Stimulated activated CD4-positive, alpha-beta T cell treated with anti-CD3 and anti-CD28 coated beads, Interleukin-1b, Interleukin-23, amount 100 ng/mL, for 24 hours (primary cell): Measurements from ENCODE around the gene GPR27.

Experiments
- DNase-seq, 4 experiments: peaks; one replicate each; pipeline ENCODE4 v3.0.0-alpha.2; 2020; ENCODE audit warnings: low read depth in 4 of 4, low spot score in 1 of 4

Gene GPR27, protein sequence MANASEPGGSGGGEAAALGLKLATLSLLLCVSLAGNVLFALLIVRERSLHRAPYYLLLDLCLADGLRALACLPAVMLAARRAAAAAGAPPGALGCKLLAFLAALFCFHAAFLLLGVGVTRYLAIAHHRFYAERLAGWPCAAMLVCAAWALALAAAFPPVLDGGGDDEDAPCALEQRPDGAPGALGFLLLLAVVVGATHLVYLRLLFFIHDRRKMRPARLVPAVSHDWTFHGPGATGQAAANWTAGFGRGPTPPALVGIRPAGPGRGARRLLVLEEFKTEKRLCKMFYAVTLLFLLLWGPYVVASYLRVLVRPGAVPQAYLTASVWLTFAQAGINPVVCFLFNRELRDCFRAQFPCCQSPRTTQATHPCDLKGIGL

DNA sequence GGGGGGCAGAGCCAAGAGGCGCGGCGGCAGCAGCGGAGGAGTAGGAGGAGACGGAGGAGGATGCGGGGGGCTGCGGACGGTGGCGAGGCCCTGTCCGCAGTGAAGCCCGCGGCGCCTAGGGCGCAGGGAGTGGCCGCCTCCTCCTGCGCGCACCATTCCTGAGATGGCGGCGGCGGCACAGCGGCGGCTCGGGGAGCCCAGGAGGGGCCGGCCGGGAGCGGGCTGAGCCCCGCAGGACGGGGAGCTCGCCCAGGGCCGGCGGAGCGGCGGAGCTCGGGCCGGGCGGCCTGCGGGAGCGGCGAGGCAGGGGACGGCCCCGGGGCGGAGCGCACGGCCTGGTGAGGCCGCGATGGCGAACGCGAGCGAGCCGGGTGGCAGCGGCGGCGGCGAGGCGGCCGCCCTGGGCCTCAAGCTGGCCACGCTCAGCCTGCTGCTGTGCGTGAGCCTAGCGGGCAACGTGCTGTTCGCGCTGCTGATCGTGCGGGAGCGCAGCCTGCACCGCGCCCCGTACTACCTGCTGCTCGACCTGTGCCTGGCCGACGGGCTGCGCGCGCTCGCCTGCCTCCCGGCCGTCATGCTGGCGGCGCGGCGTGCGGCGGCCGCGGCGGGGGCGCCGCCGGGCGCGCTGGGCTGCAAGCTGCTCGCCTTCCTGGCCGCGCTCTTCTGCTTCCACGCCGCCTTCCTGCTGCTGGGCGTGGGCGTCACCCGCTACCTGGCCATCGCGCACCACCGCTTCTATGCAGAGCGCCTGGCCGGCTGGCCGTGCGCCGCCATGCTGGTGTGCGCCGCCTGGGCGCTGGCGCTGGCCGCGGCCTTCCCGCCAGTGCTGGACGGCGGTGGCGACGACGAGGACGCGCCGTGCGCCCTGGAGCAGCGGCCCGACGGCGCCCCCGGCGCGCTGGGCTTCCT lies at the start of gene GPR27:
GPR27 (plus strand) TSS at position 155 of the 909 bp plus-strand sequence; CDS start at position 350, 195 bp downstream.
- DNase-seq, result peak in 1 of 4 experiments; percentile 14

DNA sequence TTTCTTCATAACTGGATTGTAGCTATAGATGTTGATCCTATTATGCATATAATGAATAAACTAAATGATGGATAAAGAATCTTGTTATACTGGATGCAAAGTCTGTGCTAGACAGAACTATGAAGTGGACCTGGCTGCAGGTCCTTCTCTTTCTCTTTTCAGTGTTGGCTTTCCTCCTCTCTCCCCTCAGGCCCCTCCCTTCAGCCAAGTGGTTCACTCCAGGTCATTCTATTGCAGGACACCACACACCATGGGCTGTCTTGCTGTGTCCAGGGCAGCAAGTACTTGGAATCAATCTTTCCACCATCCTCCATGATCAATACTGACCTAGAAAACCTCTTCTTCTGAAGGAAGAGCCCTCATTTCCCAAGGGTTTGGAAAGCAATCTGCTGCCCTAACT lies 48.7 kb upstream of the GPR27 start:
- DNase-seq, result no peak

DNA sequence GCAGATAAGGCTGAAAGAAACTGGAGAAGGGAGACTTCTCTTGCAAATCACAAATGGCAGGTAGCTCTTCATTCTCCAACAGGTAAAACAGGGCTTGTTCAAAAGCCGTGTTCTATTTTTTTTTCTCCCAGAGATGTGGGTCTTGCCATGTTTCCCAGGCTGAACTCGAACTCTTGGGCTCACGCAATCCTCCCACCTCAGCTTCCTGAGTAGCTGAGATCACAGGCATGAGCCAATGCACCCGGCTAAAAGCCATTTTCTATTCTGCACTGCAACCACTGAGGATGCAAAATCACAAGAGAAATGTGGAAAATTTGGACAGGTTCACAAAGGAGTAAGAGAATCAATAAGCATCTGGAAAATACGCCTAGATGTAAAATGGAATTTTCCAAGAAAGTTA lies 48.0 kb upstream of the GPR27 start:
- DNase-seq, result no peak

DNA sequence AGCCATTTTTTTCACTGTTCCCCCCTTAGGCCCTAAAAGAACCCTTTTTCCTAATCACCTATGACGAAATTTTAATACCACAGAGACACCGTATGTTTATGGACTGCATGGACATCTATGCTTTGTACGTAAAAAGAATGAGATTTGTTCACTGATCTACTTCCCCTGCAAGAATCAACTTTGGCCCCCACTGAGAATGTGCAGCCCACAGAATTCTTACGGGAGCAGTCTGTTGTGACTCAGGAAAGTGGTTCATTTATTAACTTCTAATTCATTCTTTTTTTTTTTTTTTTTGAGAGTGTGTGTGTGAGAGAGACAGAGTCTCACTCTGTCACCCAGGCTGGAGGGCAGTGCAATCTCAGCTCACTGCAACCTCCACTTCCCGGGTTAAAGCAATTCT lies 46.1 kb upstream of the GPR27 start:
- DNase-seq, result no peak

DNA sequence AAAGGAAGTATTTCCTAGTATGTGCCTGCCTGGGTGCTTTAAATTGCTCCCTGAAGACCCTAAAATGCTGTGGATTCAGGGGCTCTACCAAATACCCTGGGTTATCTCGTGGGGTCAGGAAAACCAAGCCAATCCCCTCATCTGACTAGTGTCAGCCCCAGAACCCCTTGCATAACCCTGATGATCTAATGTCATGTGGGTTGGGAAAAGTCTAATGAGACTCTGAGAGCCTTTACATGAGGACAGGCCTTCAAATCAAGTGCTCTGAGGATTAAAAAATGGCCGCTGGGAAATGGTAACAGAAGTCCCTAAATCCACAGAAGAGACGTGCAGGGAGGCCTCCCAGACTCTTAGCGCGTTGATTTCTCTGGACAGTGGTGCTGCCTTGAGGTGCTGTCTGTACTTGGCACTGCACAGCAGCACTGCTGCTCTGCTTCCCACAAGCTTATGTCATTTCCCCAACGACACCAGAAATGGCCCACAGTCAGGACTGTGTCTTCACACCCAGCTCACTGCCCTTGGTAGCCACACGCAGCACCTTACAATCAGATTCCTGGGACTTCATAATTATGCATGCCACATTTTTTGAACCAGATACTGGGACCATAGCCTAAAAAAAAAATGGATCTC lies 45.1 kb upstream of the GPR27 start:
- no peak for DNase-seq

DNA sequence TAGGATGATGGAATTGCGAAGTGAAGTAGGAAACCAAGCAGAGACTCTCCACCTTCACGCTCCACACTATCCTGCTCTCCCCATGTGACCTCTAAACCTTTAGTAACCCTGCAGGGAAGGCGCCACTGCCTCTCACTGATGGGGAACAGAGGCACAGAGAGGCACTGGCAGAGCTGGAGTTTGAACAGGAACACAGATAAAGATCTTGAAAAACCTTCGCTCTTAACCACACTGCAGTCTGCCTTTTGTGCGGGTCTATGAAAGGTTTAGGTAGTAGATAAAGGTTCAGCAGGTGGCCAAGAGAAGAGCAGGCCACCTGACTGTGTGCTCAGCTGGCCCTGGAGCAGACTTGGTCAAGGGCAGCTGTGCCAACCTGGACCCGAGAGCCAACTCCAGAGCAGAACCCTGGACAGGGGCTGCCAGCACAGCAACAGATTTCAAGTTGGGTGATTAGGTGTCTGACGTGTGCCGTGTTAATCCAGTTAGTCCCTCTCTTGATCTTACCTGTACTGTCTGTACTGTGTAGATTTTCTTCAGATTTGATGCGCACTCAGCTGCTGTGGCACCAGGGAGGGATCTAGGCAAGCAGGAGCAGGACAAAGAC lies 43.6 kb upstream of the GPR27 start:
- no peak for DNase-seq

DNA sequence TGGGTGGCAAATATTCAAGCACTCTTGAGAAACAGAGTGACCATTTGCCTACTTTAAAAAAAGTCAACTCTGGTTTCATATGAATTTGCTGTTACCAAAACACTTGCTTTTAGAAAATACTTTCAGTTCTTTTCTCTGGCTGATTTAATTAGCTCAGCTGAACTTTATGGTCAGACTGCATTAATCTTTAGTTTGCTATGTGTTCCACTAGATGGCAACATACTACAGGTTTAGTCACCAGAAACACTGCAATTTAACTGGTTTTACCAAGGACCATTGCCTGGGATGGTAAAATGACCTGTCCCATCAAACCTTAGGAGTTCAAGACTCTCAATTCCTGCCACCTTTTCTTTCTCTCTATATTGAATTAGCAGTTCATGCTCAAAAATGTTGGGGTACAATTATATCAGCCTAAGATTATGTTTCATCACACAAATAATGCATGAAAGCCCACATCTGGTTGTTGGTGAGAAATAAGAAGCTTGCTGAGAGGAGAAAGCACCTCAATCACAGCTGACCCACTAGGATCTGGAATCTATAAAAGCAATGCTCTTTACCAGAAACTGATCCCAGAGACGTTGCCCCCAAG lies 42.7 kb upstream of the GPR27 start:
- no peak for DNase-seq

DNA sequence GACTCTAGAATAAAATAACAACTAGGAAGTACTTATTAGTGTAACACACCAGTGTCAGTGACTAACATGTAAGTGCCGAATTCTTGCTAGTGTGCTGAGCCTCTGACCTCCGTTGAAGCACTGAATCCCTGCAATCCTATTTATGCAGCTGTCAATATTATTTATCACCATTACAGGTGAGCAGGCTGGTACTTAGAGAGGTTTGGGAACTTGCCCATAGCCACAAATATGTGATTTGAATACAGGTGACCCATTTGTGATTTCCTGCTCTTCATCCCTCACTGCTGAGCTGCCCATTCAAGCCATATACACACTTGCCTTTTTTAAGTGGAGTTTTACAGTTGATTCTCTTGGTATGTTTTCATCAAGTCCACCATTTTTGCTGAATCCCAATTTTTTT lies 40.6 kb upstream of the GPR27 start:
- no peak for DNase-seq

DNA sequence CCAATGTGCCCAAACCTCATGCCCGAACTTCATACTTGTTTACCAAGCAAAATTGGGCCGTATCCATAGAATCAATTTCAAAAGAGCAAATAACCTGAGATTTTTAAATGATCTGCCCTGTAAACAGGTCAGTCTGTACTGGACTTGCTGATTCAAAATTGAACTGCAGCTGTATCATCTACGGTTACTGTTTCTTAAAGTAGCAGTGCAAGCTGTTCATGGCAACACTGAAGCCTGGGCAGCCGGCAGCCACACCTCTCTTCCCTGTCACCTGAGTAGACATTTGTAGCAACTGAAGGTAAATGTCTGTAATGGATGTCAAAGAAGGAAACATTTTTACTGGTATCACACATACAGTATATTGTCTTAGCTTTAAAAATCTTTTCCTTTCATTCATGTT lies 39.1 kb upstream of the GPR27 start:
- no peak for DNase-seq

DNA sequence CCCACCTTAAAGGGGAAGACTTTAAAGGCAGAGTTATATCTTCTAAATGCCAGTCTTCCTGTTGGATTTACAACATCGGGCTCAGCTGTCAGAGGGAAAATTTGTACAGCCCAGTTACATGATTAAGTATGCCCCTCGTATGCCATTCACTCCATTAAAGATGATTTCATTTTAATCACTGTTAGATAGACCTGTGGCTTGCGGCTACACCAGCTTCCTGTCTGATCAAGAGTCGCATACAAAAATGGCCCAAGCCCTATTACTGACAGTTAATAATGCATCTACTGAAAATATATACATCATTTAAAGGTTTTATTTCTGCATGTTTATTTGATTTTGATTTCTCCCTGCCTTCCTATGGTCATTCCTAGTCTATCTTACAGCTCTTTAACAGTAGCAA lies 35.6 kb upstream of the GPR27 start:
- DNase-seq, result no peak

DNA sequence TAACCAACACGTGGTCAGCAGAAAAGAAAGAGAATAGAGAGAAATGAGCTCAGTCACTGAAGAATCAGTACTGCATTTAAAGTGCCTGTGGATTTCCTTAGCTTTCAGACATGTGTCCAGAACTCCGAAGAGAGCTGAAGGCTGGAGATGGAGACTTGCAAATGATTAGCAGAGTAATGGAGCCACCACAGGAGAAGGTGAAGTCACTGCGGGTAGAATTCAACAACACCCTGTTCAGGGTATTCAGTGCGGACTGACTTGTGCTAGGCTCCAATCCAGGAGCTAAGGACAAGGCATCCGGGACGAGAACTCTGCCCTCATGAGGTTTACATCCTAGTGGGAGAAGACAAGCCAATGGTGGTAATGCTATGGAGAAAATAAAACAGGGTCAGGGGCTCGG lies 32.7 kb upstream of the GPR27 start:
- no peak for DNase-seq

DNA sequence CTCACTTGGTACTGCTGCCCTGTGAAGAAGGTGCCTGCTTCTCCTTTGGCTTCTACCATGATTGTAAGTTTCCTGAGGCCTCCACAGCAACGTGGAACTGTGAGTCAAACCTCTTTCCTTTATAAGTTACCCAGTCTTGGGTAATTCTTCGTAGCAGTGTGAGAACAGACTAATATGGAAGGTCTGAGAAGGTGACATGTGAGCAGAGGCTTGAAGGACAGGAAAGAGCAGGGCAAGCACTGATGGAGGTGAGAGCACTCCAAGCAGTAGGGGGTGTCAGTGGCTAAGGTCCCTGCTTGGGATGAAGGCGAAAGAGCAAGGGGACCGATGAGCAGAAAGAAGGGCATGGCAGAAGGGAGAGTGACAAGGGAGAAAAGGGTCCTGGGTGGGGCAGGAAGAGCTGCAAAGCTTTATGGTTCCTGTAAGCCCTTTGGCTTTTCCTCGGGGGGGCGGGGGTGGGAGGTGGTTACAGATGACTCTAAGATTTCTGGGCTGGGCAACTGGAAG lies 32.0 kb upstream of the GPR27 start:
- DNase-seq, result no peak

DNA sequence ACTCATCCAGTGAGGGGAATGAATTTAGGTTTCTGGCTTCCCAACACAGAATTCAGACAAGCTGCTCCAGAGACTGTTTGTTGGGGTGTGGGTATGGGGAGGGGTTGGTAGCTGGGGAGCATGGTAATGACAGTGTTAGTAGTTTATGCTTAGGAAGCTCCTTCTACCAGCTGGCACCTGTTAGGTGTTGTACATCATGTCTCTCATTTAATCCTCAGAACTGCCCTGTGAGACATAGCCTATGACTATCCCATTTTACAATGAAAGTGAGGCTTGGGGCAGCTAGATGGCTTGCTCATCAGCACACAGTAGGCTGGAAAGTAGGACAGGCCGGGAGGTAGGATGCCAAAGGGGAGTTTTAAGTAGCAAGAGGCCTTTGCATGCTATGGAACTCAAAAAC lies 31.0 kb upstream of the GPR27 start:
- no peak for DNase-seq

DNA sequence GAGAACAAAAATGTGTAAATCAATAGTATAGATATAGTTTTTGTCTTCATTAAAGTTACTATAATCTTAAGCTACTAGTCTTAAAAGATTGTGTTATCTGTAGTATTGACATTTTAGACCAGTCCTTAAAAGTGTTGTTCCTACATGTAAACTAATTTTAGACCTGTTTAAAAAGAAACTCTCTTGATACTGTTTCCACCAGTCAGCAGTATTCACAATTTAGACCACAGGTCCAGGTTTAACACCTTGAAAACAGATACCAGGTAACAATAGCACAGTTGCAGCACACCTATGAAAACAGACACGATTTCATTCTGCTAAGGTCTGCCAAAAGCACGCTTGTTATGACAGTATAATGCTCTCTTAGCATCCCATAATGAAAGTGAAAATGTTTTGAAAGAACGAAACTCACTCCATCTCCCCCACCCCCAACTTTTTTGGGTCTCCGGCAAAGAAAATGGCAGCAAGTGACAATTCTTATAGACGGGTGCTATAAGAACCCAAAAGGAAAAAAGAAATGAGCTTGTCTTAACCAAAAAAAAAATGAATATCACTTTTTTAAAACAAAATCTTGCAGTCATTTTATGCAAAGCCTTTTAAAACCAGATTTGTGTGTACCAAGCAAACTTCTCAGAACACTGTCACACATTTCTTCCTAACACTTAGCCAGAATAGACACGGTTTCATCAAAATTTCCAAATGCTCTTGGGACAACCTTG lies 30.0 kb upstream of the GPR27 start:
- peak in 2 of 4 experiments; percentile 35 to 36 for DNase-seq

DNA sequence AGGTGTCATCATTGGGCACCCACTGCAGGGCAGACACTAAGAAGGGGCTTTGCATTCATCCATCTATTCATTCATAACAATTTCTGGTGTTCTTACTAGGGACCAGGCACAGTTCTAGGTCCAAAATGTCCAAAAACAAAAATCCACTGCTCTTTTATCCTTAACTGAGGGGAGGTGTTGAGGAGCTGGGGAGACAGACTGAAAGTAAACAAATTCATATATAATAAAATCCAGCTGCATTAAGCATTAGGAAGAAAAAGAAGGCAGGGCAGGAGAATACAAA lies 29.5 kb upstream of the GPR27 start:
- DNase-seq, result no peak

DNA sequence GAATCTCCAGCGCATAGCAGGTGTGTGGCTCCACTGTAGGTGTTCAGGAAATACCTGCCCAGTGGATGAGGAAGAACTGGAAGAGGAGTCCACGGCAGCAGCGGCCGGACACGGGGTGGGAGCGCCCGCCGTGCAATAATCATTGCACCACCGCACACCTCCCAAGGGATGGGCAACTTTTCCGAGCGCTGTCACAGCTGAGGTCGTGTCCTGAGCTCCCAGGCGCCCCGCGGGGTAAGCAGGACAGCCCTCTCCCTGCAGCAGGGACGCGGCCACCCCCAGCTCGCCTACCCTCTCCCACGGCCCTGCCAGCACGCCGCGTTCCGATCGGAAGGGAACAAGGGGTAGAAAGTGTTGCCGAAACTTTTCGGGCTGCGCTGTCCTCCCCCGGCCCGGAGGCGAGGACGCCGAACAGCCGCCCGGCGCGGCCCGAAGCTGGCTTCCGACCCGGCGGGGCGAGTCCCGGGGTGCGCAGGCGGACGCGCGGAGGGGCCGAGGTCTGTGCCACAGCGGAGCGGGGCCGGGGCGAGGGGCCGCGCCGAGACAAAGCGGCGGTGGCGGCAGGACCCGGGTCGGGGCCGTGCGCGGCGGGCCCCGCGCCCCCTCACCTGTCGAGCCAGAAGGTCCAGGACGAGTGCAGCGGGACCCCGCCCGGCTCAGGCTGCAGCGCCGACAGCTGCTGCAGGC lies 28.9 kb upstream of the GPR27 start:
- DNase-seq, result no peak

DNA sequence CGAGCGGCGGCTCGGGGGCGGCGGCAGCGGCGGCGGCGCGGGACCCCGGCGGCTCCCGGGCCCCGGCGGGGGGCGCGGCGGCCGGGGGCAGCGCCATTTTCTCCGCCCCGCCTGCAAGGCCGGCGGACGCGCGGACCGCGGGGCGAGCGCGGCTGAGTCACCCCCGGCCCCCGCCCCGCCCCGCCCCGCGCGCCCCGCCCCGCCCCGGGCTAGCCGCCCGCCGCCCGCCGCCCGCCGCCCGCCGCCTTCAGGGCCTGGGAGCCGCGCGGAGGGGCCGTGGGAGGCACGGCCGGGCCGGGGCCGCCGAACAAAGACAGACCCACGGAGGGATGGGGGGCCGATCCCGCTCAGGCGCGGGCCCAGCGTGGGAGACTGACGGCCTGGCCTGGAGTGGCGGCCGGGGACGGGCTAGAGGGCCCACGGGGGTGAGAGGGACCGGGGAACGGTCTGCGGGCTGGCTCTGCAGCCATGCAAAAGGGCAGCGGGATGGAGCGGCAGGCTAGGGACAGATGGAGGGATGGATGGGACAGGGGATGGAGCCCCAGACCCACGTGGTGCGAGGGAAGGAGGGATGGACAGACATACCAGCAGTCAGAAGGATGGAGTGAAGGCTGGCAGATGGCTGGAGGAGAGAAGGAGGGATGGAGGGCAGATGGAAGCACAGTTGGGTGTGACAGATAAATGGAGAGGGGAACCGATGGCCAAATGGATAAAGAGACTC lies 28.2 kb upstream of the GPR27 start, which contains the start of gene EIF4E3:
EIF4E3 (minus strand) TSS at position 132 of the 721 bp plus-strand sequence; CDS start at position 97, 35 bp downstream.
- DNase-seq, result peak in 1 of 4 experiments; percentile 28

DNA sequence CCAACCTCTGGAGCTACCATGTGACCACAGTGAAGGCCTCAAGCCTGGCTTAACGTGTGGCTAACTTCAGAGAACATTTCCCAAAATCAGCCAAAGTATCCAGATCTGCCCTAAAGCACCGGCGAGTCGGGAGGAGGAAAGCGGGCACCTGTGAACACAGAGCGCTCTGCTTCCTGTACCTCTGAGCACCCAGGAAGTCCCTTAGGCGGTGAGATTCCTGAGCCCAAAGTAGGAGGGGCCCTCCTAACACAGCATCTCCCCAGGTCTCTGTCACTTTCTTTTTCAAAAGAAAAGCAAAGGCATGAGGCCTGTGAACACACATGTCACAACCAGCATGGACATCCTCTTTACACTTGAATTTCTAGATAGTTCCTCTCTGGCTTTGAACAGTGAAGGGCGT lies 27.5 kb upstream of the GPR27 start:
- no peak for DNase-seq
